ENCODE results near the gene PMCH. TPM values are rescaled to one million over a fixed set of nuclear protein-coding genes. Genes with fewer than 3 reads are reported as not detected.
"Not testable (repeated sequence)": the region's sequence is repeated elsewhere in the genome, so short reads cannot be mapped to it uniquely, and the experiment has no call there.

PMCH gene
- total RNA-seq, 2 donors from 2014 or later: not detected

GRCh38 chr12:102171951-102172350, 25.7 kb downstream of the PMCH start:
- Histone ChIP-seq H3K27ac (no peak overlapping the region), H3K9me3 (no peaks in the 10 kb centered on the region), H3K27me3 (replicated peaks; ENCODE audit: insufficient read depth) (no peaks in the 10 kb centered on the region), H3K4me3 (no peak overlapping the region), H3K36me3 (no peaks in the 10 kb centered on the region), H3K4me1 (ENCODE audit: control insufficient read depth in 1 of 2, low read depth in 2 of 2) (peaks cover 5 to 9% of the 10 kb centered on the region in 2 donors)
- no peak for TF ChIP-seq CTCF (IDR thresholded peaks at IDR 0.05)
- ATAC-seq (ENCODE audit: insufficient number of reproducible peaks, low FRiP score, low read depth): no peak
- DNase-seq (ENCODE audit: low spot score): no peak

GRCh38 chr12:102169922-102170621, 27.6 kb downstream of the PMCH start:
- peaks cover 5 to 9% of the 10 kb centered on the region in 2 donors for H3K4me1 ChIP-seq (ENCODE audit: control insufficient read depth in 1 of 2, low read depth in 2 of 2)
- H3K27me3 ChIP-seq (replicated peaks; ENCODE audit: insufficient read depth): no peaks in the 10 kb centered on the region
- peak; percentile 24 for TF ChIP-seq CTCF (IDR thresholded peaks at IDR 0.05)
- ATAC-seq (ENCODE audit: insufficient number of reproducible peaks, low FRiP score, low read depth): no peak
- H3K9me3 ChIP-seq: no peaks in the 10 kb centered on the region
- H3K36me3 ChIP-seq: no peaks in the 10 kb centered on the region
- DNase-seq (ENCODE audit: low spot score): no peak
- H3K4me3 ChIP-seq: no peak overlapping the region
- H3K27ac ChIP-seq: no peak overlapping the region

- Histone ChIP-seq H3K4me3 (no peak overlapping the region), H3K27me3 (replicated peaks; ENCODE audit: insufficient read depth) (no peaks in the 10 kb centered on the region), H3K27ac (no peak overlapping the region), H3K9me3 (no peaks in the 10 kb centered on the region), H3K4me1 (ENCODE audit: control insufficient read depth in 1 of 2, low read depth in 2 of 2) (peaks cover 5 to 7% of the 10 kb centered on the region in 2 donors), H3K36me3 (no peaks in the 10 kb centered on the region)
- DNase-seq (ENCODE audit: low spot score) (no peak), ATAC-seq (ENCODE audit: insufficient number of reproducible peaks, low FRiP score, low read depth) (no peak)
- TF ChIP-seq CTCF (IDR thresholded peaks at IDR 0.05): no peak
Measured at GRCh38 chr12:102167821-102168604, 29.6 kb downstream of the PMCH start.

DNA sequence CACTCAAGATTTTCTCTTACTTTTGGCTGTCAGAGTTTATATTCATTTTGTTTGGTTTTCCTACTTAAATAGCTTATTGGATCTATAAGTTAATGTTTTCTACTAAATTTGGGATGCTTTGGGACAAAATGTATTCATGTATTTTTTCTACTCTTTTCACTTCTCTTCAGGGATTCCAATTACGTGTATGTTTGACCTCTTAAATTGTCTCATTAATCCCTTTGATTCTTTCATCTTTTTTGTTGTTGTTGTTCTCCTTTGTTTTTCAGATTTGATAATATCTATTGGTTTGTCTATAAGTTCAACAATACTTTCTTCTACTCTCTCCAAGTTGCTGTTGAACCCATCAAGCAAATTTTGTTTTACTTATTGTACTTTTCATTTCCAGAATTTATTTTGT, 34.2 kb downstream of the PMCH start:
- Histone ChIP-seq H3K9me3 (no peaks in the 10 kb centered on the region), H3K4me3 (no peak overlapping the region), H3K4me1 (ENCODE audit: control insufficient read depth in 1 of 2, low read depth in 2 of 2) (no peaks in the 10 kb centered on the region), H3K36me3 (no peaks in the 10 kb centered on the region), H3K27ac (no peak overlapping the region), H3K27me3 (replicated peaks; ENCODE audit: insufficient read depth) (no peaks in the 10 kb centered on the region)
- TF ChIP-seq CTCF (IDR thresholded peaks at IDR 0.05): no peak
- DNase-seq (ENCODE audit: low spot score): no peak
- ATAC-seq (ENCODE audit: insufficient number of reproducible peaks, low FRiP score, low read depth): no peak

DNA sequence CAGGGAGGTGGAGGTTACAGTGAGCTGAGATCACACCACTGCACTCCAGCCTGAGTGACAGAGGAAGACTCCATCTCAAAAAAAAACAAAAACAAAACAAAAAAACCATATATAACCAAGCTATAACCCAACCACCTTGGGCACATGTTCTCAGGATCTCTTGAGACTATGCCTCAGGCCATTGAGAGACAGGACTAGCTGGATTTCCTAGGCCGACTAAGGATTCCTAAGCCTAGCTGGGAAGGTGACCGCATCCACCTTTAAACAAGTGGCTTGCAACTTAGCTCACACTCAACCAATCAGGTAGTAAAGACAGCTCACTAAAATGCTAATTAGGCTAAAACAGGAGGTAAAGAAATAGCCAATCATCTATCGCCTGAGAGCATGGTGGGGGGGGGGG, 42.4 kb downstream of the PMCH start:
- H3K36me3 ChIP-seq; H3K4me3 ChIP-seq; H3K4me1 ChIP-seq (ENCODE audit: control insufficient read depth in 1 of 2, low read depth in 2 of 2); DNase-seq (ENCODE audit: low spot score); H3K27me3 ChIP-seq (replicated peaks; ENCODE audit: insufficient read depth); H3K9me3 ChIP-seq; H3K27ac ChIP-seq; ATAC-seq (ENCODE audit: insufficient number of reproducible peaks, low FRiP score, low read depth): not testable (repeated sequence)

GRCh38 chr12:102147062-102147587, 50.5 kb downstream of the PMCH start:
- H3K27ac ChIP-seq; H3K9me3 ChIP-seq; H3K4me1 ChIP-seq (ENCODE audit: control insufficient read depth in 1 of 2, low read depth in 2 of 2): not testable (repeated sequence)

More at GRCh38 chr12:102147062-102147587, 50.5 kb downstream of the PMCH start:
- DNase-seq (ENCODE audit: low spot score); ATAC-seq (ENCODE audit: insufficient number of reproducible peaks, low FRiP score, low read depth); H3K4me3 ChIP-seq; H3K36me3 ChIP-seq; H3K27me3 ChIP-seq (replicated peaks; ENCODE audit: insufficient read depth): not testable (repeated sequence)
